Activated T-helper 1 cell treated with Interleukin-2 at 50 U/mL for 16 hours (primary cell): ENCODE results near the gene MAP3K8.
A peak's percentile ranks its signal among the peaks of the same experiment; 100 is the strongest.

ENCODE experiments used
- DNase-seq: peaks from one replicate; pipeline ENCODE4 v3.0.0-alpha.2; 2020; ENCODE audit warnings: low read depth

Gene MAP3K8

DNA sequence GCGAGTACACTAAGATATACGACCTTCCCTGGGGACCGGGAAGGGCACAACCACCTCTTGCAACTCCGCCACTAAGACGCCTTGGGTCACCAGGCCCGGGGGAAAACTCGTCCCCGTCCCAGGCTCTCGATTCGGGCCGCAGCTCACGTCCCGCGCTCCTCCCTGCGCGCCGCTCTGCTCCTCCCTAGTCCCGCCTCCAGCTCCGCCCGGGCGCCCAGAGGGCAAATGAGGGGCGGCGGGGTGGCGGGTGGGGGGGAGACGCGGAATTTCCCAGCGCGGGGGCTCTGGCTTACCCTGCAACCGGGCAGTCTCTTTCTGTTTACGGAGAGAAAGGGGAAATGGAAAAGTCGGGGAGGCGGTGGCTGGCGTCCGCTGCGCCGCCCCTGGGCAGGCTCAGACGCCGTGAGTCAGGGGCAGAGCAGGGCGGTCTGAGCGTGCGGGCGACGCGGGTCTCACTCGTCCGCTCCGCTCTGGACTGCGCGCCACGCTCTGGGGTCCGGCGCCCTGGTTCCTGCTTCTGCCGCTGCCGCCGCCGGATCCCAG, at the start of gene MAP3K8:
TSS of gene MAP3K8 (plus strand) at position 455 of the 543 bp plus-strand sequence. CDS start 4,755 bp downstream, outside the sequence.
- peak; percentile 68 for DNase-seq

GRCh38 chr10:30384701-30385201, 49.2 kb upstream of the MAP3K8 start:
- no peak for DNase-seq

DNA sequence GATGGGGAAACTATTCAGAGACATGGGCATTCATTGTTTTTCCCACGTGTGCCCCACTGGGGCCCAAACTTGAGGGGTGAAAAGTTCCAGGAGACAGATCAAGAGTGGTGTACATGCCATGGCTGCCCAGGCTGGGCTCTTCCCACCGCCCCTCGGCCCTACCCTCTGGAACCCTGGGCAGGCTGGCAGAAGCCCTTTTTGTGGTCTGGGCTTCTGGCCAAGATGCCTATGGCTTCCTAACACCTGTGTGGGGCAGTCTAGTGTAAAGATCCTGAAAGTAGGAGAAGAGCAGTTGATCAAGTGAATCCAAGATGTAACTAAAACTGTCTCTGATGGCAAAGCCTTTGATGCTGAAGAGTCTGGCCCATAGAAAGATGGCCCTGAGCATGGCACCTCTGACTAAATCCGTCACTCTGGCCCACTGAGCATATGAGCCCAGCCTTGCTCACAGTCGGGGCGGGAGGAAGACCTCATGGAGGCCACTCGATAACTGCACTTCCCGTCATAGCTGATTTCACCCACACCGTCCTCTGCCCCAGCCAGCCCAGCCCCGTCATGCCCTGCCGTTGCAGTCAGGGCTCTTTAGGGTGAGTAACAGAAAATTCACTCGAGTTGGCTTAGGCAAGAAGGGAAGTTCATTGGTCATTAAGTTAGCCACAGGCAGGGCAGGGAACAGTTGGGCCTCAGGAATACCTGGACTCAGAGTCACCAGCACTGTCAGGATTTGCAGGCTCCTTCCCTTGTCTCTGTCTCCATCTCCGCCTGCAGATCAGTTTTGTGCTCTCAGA, 47.0 kb upstream of the MAP3K8 start:
- DNase-seq: no peak

DNA sequence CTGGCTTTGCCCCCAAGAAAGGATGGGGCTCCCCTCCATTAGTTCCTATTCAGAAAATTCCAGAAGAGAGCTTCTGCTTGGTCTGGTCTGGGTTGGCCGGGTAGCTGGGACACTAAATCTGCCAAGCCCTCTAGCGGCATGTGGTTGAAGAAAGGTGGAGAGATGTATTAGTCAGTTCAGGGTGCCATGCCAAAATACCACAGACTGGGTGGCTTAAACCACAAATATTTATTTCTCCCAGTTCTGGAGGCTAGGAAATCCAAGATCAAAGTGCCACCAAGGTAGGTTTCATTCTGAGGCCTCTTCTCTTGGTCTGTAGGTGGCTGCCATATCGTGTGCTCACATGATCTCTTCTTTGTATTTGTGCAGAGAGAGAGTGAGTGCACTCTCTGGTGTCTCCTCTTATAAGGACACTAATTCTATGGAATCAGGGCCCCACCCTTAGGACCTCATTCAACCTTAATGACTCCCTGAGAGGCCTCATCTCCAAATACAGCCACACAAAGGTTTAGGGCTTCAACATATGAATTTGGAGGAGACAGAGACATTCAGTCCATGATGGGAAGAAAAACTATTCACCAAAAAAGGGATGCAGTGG, 46.2 kb upstream of the MAP3K8 start:
- no peak for DNase-seq

GRCh38 chr10:30389543-30389942, 44.4 kb upstream of the MAP3K8 start:
- no peak for DNase-seq

DNA sequence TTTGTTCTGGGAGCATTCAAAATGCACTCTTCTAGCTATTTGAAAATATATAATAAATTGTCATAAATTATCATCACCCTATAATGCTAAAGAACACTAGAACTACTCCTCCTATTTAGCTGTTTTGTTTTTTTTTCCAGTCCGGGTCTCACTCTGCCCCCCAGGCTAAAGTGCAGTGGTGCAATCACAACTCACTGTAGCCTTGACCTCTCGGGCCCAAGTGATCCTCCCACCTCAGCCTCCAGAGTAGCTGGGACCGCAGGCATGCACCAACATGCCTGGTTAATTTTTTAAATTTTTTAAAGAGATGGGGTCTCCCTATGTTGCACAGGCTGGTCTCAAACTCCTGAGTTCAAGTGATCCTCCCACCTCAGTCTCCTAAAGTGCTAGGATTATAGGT, 43.8 kb upstream of the MAP3K8 start:
- no peak for DNase-seq

DNA sequence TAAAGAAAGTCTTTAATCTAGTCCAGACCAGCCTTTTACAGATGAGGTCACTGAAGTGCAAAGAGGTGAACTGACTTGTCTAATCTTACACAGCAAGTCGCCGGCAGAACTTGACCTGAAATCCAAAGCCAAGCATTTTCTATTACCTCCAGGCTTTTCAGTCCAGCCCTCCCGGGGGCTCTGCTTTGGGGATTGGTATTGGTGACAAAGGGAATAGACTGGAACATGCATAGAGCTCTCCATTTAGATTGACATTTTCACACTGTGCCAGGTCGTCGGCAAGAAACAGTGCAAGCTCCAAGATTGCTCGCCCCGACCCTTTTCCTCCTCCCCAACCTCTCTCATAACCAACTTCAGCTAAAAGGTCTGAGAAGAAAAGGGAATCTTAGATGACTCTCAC, 42.7 kb upstream of the MAP3K8 start:
- no peak for DNase-seq

GRCh38 chr10:30392564-30392990, 41.4 kb upstream of the MAP3K8 start:
- peak; percentile 58 for DNase-seq

- no peak for DNase-seq
Observed at GRCh38 chr10:30396293-30396692, 37.7 kb upstream of the MAP3K8 start.

- no peak for DNase-seq
Observed at GRCh38 chr10:30396698-30397097, 37.3 kb upstream of the MAP3K8 start.

DNA sequence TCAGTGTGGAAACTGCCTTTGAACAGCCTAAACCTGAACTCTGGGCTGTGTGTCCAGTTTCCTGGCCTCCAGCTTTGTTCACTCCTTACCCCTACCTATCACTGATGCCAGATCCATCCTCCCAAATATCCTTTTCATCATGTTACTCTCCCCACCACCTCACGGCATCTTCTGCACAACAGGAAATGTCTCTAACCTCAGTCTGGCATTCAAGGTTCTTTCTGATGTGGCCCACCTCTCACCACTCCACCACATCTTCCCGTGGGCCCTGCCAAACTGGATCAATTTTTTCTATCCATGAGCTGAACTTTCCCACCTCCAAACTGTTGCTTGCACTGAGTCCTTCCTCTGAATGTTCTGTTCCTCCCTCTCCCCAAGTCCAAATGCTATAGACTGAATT, 35.8 kb upstream of the MAP3K8 start:
- DNase-seq: no peak

GRCh38 chr10:30398788-30399187, 35.2 kb upstream of the MAP3K8 start:
- DNase-seq: no peak

GRCh38 chr10:30403494-30403893, 30.5 kb upstream of the MAP3K8 start:
- DNase-seq: no peak

- DNase-seq: no peak
Observed at GRCh38 chr10:30404540-30404939, 29.4 kb upstream of the MAP3K8 start.

DNA sequence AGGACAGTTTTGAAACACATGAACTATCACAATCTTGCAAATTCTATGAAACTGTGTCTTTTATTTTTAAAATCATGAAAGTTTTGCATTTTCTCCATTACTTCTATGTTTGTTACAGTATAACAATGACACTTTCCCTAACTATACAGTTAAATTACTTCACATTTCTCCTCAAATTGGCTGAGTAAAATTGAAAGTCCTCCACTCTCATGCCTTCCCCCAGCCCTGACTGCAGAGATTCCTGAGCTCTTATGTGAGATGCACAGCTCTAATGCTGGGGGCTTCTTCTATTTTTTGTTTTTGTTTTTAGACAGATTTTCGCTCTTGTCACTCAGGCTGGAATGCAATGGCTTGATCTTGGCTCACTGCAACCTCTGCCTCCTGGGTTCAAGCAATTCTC, 22.7 kb upstream of the MAP3K8 start:
- DNase-seq: no peak

- no peak for DNase-seq
Observed at GRCh38 chr10:30412901-30413300, 21.1 kb upstream of the MAP3K8 start.

DNA sequence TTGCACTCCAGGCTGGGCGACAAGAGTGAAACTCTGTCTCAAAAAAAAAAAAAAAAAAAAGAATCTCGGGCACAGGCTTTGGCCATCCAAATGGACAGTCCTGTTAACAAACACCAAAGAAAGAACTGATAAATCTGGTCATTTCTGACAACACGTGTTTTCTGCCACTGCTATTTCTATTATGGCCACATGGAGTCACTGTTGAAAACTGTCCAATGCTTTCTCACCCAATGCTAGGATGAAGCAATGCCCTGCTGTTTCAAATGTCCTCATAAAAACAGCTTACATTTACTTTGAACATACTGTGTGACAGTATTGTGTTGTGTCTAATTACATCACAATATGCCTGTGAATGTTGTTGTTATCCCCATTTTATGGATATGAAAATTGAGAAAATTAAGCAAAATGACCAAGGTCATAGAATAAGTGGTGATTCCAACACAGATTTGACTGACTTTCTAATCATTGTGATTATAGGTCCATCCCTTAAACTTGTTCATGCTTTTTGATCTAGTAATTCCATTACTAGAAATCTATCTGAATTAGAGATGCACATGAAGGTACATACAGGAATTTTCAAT, 19.9 kb upstream of the MAP3K8 start:
- DNase-seq: no peak

- DNase-seq: no peak
Observed at GRCh38 chr10:30415593-30415992, 18.4 kb upstream of the MAP3K8 start.

GRCh38 chr10:30417301-30417700, 16.7 kb upstream of the MAP3K8 start:
- DNase-seq: no peak

- DNase-seq: no peak
Observed at GRCh38 chr10:30420266-30420665, 13.7 kb upstream of the MAP3K8 start.

GRCh38 chr10:30420766-30421165, 13.2 kb upstream of the MAP3K8 start:
- no peak for DNase-seq

DNA sequence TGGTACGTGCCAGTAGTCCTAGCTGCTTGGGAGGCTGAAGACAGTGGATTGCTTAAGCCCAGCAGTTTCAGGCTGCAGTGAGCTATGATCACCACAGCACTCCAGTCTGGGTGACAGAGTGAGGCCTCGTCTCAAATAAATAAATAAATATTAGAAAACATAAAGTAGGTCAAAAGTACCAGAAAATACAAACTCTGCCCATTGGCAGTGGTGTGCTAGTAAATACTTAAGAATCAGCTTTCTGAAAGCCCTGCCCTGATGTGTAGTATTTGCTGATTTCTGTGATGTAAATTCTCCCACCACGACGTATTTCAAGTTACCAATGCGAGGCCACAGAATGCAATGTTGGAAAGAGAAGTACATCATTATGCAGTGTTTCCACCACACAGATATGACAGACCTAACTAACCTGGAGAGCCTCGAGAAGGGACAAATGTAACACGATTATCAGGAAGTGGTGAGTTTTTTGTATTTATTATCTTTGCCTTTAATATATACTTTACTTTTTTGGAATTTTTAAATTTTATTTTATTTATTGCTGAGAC, 11.8 kb upstream of the MAP3K8 start:
- DNase-seq: no peak
